Measurements from ENCODE around the gene PDE4D. TPM values are rescaled to one million over a fixed set of nuclear protein-coding genes. Genes with fewer than 3 reads are reported as not detected.

The PDE4D gene
- total RNA-seq, 2 experiments from 2014 or later, result 0.50 to 0.51 TPM

- intact Hi-C loops (cut with micrococcal nuclease; ENCODE audit: unreplicated experiment), result no loop called here
- Histone ChIP-seq H2AFZ (ENCODE audit: low read length) (no peak overlapping the region), H3K4me1 (ENCODE audit: insufficient read depth, low read length, poor library complexity, severe bottlenecking) (no peaks in the 10 kb centered on the region), H3K79me2 (ENCODE audit: insufficient read depth, low read depth, low read length) (no peaks in the 10 kb centered on the region), H4K20me1 (ENCODE audit: insufficient read depth, low read length) (no peaks in the 10 kb centered on the region), H3K9me3 (ENCODE audit: low read length) (no peaks in the 10 kb centered on the region), H3K4me3 (ENCODE audit: low read depth, low read length, poor library complexity, severe bottlenecking) (no peak overlapping the region), H3K27ac (ENCODE audit: low read depth, low read length, poor library complexity, severe bottlenecking) (no peak overlapping the region), H3K9me2 (ENCODE audit: insufficient read depth, low read length) (no peaks in the 10 kb centered on the region), H3K4me2 (ENCODE audit: low read length) (no peak overlapping the region), H3K36me3 (ENCODE audit: insufficient read depth, low read length) (no peaks in the 10 kb centered on the region)
- no peak for TF ChIP-seq EZH2phosphoT487 (IDR thresholded peaks at IDR 0.05; ENCODE audit: borderline replicate concordance, low read depth, low read length)
- no peak for TF ChIP-seq CTCF (conservative IDR thresholded peaks at IDR 0.05; ENCODE audit: low read length)
- DNase-seq (ENCODE audit: low spot score), result no peak
- CTCF ChIA-PET (ENCODE audit: unreplicated experiment), result no interaction called here
- POLR2A ChIA-PET, result no interaction called here
- no TSS peak for BruUV-seq (replicated peaks)
Measured at GRCh38 chr5:59887274-59887673, 6.3 kb downstream of the PDE4D start.

- Histone ChIP-seq H3K9me2 (ENCODE audit: insufficient read depth, low read length) (no peaks in the 10 kb centered on the region), H4K20me1 (ENCODE audit: insufficient read depth, low read length) (no peaks in the 10 kb centered on the region), H3K9me3 (ENCODE audit: low read length) (no peaks in the 10 kb centered on the region), H3K4me3 (ENCODE audit: low read depth, low read length, poor library complexity, severe bottlenecking) (no peak overlapping the region), H3K36me3 (ENCODE audit: insufficient read depth, low read length) (no peaks in the 10 kb centered on the region), H3K4me2 (ENCODE audit: low read length) (no peak overlapping the region), H3K4me1 (ENCODE audit: insufficient read depth, low read length, poor library complexity, severe bottlenecking) (no peaks in the 10 kb centered on the region), H3K27ac (ENCODE audit: low read depth, low read length, poor library complexity, severe bottlenecking) (no peak overlapping the region), H3K79me2 (ENCODE audit: insufficient read depth, low read depth, low read length) (no peaks in the 10 kb centered on the region), H2AFZ (ENCODE audit: low read length) (no peak overlapping the region)
- TF ChIP-seq CTCF (conservative IDR thresholded peaks at IDR 0.05; ENCODE audit: low read length) (no peak), EZH2phosphoT487 (IDR thresholded peaks at IDR 0.05; ENCODE audit: borderline replicate concordance, low read depth, low read length) (no peak)
- ChIA-PET POLR2A (no interaction called here), CTCF (ENCODE audit: unreplicated experiment) (no interaction called here)
- DNase-seq (ENCODE audit: low spot score), result no peak
- intact Hi-C loops (cut with micrococcal nuclease; ENCODE audit: unreplicated experiment), result no loop called here
- no TSS peak for BruUV-seq (replicated peaks)
Measured at GRCh38 chr5:59874675-59875074, 18.9 kb downstream of the PDE4D start.

- no peak overlapping the region for H3K4me2 ChIP-seq (ENCODE audit: low read length)
- intact Hi-C loops (cut with micrococcal nuclease; ENCODE audit: unreplicated experiment), result no loop called here
- no peaks in the 10 kb centered on the region for H3K9me3 ChIP-seq (ENCODE audit: low read length)
- H2AFZ ChIP-seq (ENCODE audit: low read length), result no peak overlapping the region
- no peaks in the 10 kb centered on the region for H3K4me1 ChIP-seq (ENCODE audit: insufficient read depth, low read length, poor library complexity, severe bottlenecking)
- POLR2A ChIA-PET, result no interaction called here
- no peaks in the 10 kb centered on the region for H3K9me2 ChIP-seq (ENCODE audit: insufficient read depth, low read length)
- no peak overlapping the region for H3K27ac ChIP-seq (ENCODE audit: low read depth, low read length, poor library complexity, severe bottlenecking)
- no peak for TF ChIP-seq CTCF (conservative IDR thresholded peaks at IDR 0.05; ENCODE audit: low read length)
- TF ChIP-seq EZH2phosphoT487 (IDR thresholded peaks at IDR 0.05; ENCODE audit: borderline replicate concordance, low read depth, low read length), result no peak
- H4K20me1 ChIP-seq (ENCODE audit: insufficient read depth, low read length), result no peaks in the 10 kb centered on the region
- no TSS peak for BruUV-seq (replicated peaks)
- no peak for DNase-seq (ENCODE audit: low spot score)
- H3K79me2 ChIP-seq (ENCODE audit: insufficient read depth, low read depth, low read length), result no peaks in the 10 kb centered on the region
- no peak overlapping the region for H3K4me3 ChIP-seq (ENCODE audit: low read depth, low read length, poor library complexity, severe bottlenecking)
- CTCF ChIA-PET (ENCODE audit: unreplicated experiment), result no interaction called here
- no peaks in the 10 kb centered on the region for H3K36me3 ChIP-seq (ENCODE audit: insufficient read depth, low read length)
Measured at GRCh38 chr5:59873113-59873512, 20.4 kb downstream of the PDE4D start.
